Dedifferentiated amniotic fluid mesenchymal stem cell (primary cell): ENCODE measurements around the gene LEFTY1.
"Not testable (repeated sequence)": the region's sequence is repeated elsewhere in the genome, so short reads cannot be mapped to it uniquely, and the experiment has no call there.

Experiments
- DNase-seq: peaks from one replicate; pipeline ENCODE4 v3.0.0-alpha.2; 2016; ENCODE audit errors: extremely low spot score

The LEFTY1 gene

GRCh38 chr1:225849925-225850324, 39.0 kb downstream of the LEFTY1 start:
- no peak for DNase-seq

GRCh38 chr1:225848030-225848955, 40.7 kb downstream of the LEFTY1 start:
- no peak for DNase-seq

GRCh38 chr1:225847610-225848009, 41.3 kb downstream of the LEFTY1 start:
- no peak for DNase-seq

GRCh38 chr1:225846331-225847310, 42.3 kb downstream of the LEFTY1 start:
- no peak for DNase-seq

- peak; percentile 28 for DNase-seq
Measured at GRCh38 chr1:225845571-225846259, 43.2 kb downstream of the LEFTY1 start.

- DNase-seq = no peak
Measured at GRCh38 chr1:225845097-225845496, 43.8 kb downstream of the LEFTY1 start.

GRCh38 chr1:225844236-225845061, 44.5 kb downstream of the LEFTY1 start:
- no peak for DNase-seq

GRCh38 chr1:225843426-225843795, 45.5 kb downstream of the LEFTY1 start:
- DNase-seq = no peak

- DNase-seq = no peak
Measured at GRCh38 chr1:225842788-225843425, 46.0 kb downstream of the LEFTY1 start.

GRCh38 chr1:225842074-225842473, 46.9 kb downstream of the LEFTY1 start:
- DNase-seq = no peak

GRCh38 chr1:225840713-225841112, 48.2 kb downstream of the LEFTY1 start:
- DNase-seq = no peak

- no peak for DNase-seq
Measured at GRCh38 chr1:225840223-225840610, 48.7 kb downstream of the LEFTY1 start.

- DNase-seq = no peak
Measured at GRCh38 chr1:225838793-225839192, 50.2 kb downstream of the LEFTY1 start.

GRCh38 chr1:225836296-225836695, 52.6 kb downstream of the LEFTY1 start:
- DNase-seq = not testable (repeated sequence)
